Astrocyte of the cerebellum (primary cell): ENCODE results near the gene PARN.
"Not testable (repeated sequence)": the region's sequence is repeated elsewhere in the genome, so short reads cannot be mapped to it uniquely, and the experiment has no call there.

Experiments used
- DNase-seq: peaks from one replicate; pipeline ENCODE4 v3.0.0-alpha.2; 2011; ENCODE audit warnings: low read depth
- H3K4me3 ChIP-seq: 2 replicates; pipeline ENCODE4 v1.5.1; 2011; ENCODE audit warnings: mild to moderate bottlenecking, low read depth, low read length, moderate library complexity
- in situ Hi-C: cut with HindIII; loops from 2 replicates; pipeline ENCODE4 v1.10.0; 2017; ENCODE audit warnings: low sequenced_read_pairs
- TF ChIP-seq, protein P1 (sequence below): IDR thresholded peaks from 2 replicates; pipeline ENCODE4 v1.5.1; 2012; ENCODE audit warnings: low read length, low read depth, moderate library complexity, mild to moderate bottlenecking; ENCODE audit errors: missing control alignments

Gene PARN

DNA sequence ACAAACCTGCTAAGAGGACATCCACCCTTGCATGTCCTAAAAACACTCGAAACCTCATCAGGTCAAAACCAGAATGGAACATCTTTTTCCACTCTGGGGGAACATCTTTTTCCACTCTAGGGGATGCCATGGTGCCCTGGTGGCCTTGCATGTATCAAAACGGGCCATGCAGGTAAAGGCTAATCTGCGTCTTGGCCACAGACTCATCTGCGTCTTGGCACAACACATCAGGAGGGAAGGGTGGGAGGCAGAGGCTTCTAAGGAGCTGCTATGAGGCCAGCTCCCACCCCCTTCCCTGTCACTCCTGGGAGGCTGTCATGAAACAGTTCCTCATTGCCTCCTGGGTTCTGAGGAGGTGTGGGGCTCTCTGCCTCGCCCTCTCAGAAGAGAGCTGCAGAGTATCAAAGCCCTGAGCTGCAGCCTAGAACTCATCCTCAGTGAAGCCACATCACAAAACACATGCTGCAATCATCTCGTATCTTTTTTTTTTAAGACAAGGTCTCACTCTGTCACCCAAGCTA, 27.6 kb downstream of the PARN start:
- in situ Hi-C loops: no loop called here
- DNase-seq: no peak
- TF ChIP-seq, protein P1, sequence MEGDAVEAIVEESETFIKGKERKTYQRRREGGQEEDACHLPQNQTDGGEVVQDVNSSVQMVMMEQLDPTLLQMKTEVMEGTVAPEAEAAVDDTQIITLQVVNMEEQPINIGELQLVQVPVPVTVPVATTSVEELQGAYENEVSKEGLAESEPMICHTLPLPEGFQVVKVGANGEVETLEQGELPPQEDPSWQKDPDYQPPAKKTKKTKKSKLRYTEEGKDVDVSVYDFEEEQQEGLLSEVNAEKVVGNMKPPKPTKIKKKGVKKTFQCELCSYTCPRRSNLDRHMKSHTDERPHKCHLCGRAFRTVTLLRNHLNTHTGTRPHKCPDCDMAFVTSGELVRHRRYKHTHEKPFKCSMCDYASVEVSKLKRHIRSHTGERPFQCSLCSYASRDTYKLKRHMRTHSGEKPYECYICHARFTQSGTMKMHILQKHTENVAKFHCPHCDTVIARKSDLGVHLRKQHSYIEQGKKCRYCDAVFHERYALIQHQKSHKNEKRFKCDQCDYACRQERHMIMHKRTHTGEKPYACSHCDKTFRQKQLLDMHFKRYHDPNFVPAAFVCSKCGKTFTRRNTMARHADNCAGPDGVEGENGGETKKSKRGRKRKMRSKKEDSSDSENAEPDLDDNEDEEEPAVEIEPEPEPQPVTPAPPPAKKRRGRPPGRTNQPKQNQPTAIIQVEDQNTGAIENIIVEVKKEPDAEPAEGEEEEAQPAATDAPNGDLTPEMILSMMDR: no peak
- H3K4me3 ChIP-seq: no peak overlapping the region

DNA sequence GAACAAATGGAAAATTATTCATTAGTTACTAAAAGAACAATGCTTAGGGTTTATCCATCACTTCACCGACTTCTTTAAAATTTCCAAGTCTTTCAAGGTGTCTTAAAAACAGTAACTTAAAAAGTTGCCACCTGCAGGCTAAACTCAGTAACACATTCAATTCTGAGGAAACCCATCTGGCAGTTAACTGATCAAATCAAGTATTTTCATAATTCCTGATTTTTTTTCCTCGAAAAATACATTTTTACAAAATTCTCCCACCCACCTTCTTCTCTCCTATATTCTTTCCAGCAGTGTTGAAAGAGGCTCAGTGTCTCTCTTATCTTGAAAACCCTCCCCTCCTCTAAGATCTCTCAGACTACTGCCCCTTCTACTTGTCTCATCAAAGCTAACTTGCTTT, 29.9 kb downstream of the PARN start:
- no peak overlapping the region for H3K4me3 ChIP-seq
- DNase-seq: peak; percentile 37
- in situ Hi-C loops: no loop called here
- TF ChIP-seq, protein P1: peak; percentile 30

DNA sequence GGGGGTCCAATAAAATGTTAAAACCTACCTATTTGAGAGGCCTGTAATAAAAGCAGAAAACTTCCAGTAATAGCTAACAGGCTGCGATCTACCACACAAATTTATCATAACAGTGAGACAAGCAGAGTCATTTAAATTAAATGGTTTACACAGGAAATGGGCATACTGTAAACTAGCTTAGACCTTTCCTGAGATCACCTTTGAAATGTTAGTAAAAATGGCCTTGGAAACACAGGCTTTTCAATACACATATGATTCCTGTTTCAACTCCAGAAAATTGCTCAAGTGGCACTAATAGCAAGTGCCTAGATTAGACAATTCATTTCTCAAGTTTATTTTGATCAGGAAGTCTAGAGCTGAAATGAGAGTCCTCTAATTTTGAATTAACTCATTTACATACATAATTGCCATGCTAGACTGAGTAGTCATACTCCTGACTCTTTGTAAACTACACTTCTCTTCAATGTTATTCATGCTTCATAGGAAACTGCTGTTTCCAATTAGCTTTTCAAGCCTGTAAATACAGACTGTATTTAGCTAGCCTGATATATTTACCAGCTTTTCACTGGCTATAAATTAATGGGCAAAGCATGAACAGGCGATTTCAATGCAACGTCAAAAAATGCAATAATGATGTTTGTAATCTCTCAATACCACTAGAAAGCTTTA, 43.3 kb downstream of the PARN start:
- in situ Hi-C loops: no loop called here
- TF ChIP-seq, protein P1: no peak
- no peak overlapping the region for H3K4me3 ChIP-seq
- DNase-seq: no peak

DNA sequence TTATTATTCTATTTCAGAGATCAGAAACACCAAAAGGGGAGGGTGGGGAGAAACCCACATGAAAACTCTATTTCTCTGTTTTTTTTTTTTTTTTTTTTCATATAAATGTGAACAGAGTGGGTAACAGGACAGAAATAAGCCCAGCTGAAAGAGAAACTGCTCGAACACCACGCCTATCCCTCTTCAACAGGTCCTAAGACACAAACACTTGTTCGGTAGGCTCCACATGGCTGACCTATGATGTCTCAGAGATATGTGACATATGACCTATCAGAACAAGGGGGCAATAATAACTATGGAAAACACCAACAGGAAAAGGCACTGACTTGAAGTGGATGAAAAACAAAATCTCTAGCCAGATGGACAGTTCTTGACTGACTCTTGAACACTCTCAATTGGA, 44.8 kb downstream of the PARN start:
- TF ChIP-seq, protein P1: no peak
- no peak overlapping the region for H3K4me3 ChIP-seq
- in situ Hi-C loops: no loop called here
- no peak for DNase-seq

DNA sequence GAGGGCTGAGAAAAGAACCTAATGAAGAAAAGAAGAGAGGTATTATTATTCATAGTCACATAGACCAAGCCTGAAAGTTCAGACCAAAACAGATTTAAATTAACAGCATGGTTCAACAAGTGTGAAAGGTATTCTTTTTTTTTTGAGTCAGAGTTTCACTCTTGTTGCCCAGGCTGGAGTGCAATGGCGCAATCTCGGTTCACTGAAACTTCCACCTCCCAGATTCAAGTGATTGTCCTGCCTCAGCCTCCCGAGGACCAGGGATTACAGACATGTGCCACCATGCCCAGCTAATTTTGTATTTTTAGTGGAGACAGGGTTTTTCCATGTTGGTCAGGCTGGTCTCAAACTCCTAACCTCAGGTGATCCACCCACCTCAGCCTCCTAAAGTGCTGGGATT, 49.1 kb downstream of the PARN start:
- in situ Hi-C loops, DNase-seq, H3K4me3 ChIP-seq: not testable (repeated sequence)

DNA sequence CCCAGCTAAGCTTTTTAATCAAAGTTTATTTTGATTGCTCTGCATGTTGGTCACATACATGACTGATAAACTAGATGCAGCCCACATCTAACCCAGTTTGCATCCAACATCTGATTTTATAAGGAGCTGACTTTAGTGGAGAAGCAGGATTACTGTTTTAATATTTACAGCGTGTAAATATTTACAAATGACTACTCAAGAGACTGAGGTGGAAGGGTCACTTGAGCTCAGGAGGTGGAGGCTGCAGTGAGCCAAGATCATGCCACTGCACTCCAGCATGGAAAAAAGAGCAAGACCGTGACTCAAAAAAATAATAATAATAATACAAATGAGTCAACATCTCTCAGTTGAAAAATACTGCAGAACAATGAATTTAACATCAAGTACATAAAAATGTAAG, 50.8 kb downstream of the PARN start:
- TF ChIP-seq, protein P1: no peak
- in situ Hi-C loops: no loop called here
- H3K4me3 ChIP-seq: no peak overlapping the region
- DNase-seq: no peak

DNA sequence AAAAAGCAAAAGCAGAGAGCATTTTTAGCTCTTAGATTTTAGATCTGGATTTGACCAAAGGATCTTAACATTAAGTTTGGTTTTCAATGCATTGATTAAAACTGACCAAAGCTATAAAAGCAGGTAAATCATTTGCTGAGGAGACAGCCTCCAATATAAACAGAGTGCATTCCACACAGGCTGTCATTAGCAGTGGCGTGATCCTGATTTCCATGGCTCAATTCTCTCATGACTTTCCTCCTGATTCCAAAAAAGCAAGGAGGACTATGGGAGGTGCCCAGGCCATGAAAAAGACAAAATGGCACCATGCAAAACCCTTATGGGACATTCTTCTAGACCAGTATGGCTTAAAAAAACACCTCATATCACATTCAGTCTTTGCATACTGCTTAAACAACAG, 53.5 kb downstream of the PARN start:
- no peak for DNase-seq
- H3K4me3 ChIP-seq: no peak overlapping the region
- in situ Hi-C loops: no loop called here
- TF ChIP-seq, protein P1: no peak
